Gastrocnemius medialis (tissue), 4 donors: ENCODE data around the gene SUPT3H.

Experiments
- CTCF ChIP-seq, 5 experiments: fragments of 450-650 bp in 3 of 5; fragments of 200-600 bp in 2 of 5; sonication (generic) in 2 of 5; IDR thresholded peaks in 4 of 5; conservative IDR thresholded peaks in 1 of 5; 1 replicate in 4 of 5; 2 replicates in 1 of 5; pipeline ENCODE4 v1.5.1; 2016 to 2019; ENCODE audit warnings: antibody characterized with exemption in 5 of 5, mild to moderate bottlenecking in 3 of 5, moderate library complexity in 3 of 5
- POLR2A ChIP-seq, 2 donors: fragments of 450-650 bp; IDR thresholded peaks; one replicate each; pipeline ENCODE4 v1.6.1; 2017; ENCODE audit warnings: antibody characterized with exemption in 2 of 2, mild to moderate bottlenecking in 2 of 2, moderate library complexity in 2 of 2

GRCh38 chr6:44935693-44936300, 441.9 kb downstream of the SUPT3H start:
- TF ChIP-seq CTCF (IDR thresholded peaks at IDR 0.05 in 4 of 5, conservative IDR thresholded peaks at IDR 0.05 in 1 of 5) = no peak
- no peak for TF ChIP-seq POLR2A (IDR thresholded peaks at IDR 0.05)
